HG02870 (cell line): ENCODE data around the gene AMDHD1.
A peak's percentile ranks its signal among the peaks of the same experiment; 100 is the strongest.

ENCODE experiments used
- ATAC-seq: cut with Tn5 transposase; IDR thresholded peaks from one replicate; pipeline ENCODE4 v1.9.1; 2021; ENCODE audit warnings: mild to moderate bottlenecking, moderate library complexity; ENCODE audit not compliant: unreplicated experiment

The AMDHD1 gene, protein sequence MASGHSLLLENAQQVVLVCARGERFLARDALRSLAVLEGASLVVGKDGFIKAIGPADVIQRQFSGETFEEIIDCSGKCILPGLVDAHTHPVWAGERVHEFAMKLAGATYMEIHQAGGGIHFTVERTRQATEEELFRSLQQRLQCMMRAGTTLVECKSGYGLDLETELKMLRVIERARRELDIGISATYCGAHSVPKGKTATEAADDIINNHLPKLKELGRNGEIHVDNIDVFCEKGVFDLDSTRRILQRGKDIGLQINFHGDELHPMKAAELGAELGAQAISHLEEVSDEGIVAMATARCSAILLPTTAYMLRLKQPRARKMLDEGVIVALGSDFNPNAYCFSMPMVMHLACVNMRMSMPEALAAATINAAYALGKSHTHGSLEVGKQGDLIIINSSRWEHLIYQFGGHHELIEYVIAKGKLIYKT

DNA sequence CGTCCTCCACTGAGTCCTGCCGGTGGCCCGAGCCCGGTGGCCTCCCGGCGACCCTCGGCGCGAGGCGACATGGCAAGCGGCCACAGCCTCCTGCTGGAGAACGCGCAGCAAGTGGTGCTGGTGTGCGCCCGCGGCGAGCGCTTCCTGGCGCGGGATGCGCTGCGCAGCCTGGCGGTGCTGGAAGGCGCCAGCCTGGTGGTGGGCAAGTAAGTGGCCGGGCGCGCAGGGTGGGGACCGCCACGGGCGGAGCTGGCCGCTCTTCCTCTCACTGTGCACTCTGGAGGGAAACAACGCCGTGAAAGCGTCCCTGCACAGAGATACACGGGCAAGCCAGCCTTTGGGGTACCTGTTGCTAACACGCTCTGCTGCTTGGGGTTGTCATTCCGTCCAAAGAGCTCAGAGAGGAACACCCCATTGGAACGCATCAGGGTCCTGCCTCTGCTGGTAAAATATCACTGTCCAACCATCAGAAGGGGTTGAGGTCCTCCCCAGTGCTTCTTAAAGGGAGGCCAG lies at the start of gene AMDHD1:
Gene AMDHD1, plus strand, starts transcription at position 2 of the 513 bp plus-strand sequence. Its CDS starts 68 bp downstream, at position 70.
- ATAC-seq = peak; percentile 47

DNA sequence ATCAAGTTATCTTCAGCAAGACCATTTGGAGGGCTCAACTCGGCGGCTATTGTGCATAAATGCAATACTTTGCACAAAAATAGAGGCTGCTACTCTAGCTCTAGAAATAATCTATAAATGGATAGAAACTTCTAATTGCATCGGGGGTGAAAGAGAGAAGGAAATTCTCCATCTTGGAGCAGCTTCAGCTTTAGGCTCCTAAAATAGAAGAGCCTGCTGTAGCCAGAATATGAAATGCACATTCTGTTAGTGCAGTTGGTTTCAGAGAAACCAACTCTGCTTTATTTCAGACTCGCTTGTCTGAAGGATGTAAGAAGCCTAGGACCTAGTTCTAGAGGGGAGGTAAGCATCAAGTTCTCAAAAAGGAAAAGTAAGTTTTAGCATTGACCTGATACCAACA lies 46.3 kb upstream of the AMDHD1 start:
- ATAC-seq = no peak

DNA sequence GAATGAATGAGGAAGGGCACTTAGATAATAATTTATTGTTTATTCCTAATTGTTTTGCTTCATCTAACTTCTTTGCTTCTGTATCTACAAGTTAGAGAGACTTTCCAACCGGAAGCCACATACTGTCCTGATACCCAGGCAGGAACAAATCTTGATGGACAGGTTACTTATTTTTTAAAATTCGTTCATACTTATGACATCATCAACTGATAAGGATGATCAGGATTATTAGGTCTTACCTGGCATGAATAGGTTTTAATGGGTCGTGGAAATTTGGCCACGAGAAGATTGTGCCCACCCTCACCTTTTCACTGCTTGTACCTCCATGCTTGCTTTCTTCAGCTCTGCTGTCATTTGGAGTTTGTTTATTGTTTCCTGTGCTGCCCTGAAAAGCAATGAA lies 45.0 kb upstream of the AMDHD1 start:
- ATAC-seq = no peak

DNA sequence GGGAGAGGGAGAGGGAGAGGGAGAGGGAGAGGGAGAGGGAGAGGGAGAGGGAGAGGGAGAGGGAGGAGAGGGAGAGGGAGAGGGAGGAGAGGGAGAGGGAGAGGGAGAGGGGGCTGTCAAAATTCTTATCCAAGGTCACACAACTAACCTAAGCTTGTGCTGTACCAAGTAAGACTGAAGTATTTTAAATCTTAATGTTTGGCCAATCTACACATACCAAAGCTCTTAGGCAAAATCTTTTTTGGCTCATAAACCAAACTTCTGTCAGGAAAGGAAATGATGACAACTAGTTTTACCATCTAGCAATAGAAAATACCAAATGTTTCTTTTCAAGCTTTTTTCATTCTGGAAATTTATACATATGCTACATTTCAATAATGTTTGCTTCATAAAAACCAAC lies 34.6 kb upstream of the AMDHD1 start:
- ATAC-seq = no peak

DNA sequence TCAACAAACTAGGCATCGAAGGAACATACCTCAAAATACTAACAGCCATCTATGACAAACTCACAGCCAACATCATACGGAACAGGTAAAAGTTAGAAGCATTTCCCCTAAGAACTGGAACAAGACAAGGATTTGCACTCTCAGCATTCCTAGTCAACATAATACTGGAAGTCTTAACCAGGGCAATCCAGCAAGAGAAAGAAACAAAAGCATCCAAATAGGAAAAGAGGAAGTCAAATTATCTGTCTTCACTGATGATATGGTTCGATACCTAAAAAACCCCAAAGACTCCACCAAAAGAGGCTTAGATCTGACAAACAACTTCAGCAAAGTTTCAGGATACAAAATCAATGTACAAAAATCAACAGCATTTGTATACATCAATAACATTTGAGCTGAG lies 33.3 kb upstream of the AMDHD1 start:
- ATAC-seq = no peak

DNA sequence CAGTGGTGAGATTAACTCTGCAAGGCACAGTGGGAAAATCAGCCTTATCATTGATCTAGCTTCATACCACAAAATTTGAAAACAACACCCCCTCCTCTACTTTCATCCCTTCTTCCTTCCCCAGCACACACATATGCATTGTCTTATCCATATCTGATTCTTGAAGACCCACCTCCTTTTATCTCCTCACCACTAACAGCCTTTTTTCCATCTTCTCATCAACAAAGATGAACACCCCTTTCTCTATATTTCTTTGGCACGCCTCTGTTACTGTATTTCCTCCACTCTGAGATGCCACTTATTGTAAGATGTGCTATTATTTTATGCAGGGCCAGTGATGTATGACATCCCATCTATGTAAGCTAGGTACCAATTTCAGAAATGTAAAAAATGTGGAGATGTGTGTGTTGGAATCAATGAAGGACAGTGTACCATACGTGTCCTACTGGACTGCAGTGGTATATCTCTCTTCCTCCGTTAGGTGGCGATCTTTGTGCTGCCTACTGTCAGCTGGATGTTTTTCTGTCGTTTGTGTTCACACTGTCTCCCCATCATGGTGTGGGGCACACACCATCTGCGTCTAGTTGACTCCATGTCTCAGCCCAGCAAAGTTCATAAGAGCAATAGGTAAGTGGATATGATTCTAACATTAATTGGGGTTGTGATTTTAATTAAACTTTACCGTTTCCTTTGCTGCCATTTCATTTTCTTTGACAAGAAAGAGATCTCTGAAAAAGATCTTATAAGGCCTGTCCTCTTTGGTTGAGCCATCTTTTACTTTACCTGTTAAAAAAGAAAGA lies 24.7 kb upstream of the AMDHD1 start:
- ATAC-seq = peak; percentile 79

DNA sequence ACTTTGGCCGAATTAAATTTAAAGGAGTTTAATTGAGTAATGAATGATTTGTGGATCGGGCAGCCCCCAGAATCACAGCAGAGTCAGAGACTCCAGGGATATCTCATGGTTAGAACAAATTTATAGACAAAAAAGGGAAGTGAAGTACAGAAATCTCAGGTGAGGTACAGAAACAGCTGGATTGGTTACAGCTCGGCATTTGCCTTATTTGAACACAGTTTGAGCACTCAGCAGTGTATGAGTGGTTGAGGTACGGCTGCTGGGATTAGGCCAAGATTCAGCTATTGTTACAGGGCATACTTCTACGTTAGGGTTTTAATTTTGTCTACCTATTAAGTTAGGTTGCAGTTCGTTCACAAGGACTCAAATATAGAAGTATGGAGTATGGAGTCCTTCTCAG lies 24.0 kb upstream of the AMDHD1 start:
- ATAC-seq = no peak

DNA sequence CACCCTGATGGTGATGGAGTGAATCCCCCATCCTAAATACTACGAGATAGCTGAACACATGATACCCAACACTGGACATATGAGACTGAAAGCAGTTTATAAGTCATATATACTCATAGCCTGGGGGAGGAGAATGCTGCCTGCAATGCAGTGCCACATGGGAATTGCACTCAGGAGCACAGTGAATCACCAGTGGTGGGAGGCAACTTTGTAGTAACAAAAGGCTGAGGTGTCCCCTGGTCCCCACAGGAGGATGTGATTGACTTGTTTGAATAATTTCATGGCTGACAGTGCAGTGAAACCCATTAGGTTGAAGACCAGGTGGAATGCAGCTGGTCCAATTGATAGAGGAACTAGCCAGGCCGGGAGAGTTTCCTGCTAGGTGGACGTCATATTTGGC lies 20.9 kb upstream of the AMDHD1 start:
- ATAC-seq = no peak

DNA sequence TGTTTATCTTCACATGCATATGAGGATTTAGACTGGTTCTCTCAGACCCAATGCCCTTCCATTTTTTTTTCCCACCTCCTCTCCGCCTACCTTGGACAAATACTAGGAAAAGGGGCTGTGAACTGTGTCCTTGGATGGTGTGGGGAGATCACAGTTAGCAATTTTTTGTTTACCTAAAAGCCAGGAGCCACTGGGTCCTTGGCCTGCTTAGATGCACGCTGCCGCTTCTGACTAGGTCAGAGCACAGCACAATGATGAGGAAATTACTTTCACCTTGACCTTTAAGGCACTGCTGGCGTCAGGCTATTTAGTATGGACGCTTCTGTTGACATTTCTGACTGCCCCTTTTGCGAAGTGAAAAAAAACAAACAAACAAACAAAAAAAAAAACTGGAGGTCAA lies 2.6 kb upstream of the AMDHD1 start:
- no peak for ATAC-seq

DNA sequence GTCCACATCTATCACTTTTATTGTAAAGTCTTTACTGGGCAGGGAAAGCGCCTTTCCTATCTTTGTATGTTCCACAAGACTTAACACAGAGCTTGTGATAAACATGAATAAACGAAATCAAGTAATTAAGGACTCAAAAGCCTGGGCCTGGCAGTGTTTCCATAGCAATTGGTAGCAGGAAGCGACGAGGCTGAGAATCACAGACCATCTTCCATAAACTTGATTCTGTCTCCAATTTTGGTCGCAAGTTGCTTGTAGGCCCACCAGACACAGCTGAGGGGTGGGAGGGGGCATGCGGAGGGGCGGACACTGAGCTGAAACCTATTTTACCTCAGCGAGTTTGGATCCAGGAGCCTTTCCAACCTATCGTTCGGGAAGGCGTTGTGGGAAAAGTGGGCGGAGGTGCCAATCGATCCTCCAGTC lies 1.0 kb upstream of the AMDHD1 start:
- ATAC-seq = no peak

DNA sequence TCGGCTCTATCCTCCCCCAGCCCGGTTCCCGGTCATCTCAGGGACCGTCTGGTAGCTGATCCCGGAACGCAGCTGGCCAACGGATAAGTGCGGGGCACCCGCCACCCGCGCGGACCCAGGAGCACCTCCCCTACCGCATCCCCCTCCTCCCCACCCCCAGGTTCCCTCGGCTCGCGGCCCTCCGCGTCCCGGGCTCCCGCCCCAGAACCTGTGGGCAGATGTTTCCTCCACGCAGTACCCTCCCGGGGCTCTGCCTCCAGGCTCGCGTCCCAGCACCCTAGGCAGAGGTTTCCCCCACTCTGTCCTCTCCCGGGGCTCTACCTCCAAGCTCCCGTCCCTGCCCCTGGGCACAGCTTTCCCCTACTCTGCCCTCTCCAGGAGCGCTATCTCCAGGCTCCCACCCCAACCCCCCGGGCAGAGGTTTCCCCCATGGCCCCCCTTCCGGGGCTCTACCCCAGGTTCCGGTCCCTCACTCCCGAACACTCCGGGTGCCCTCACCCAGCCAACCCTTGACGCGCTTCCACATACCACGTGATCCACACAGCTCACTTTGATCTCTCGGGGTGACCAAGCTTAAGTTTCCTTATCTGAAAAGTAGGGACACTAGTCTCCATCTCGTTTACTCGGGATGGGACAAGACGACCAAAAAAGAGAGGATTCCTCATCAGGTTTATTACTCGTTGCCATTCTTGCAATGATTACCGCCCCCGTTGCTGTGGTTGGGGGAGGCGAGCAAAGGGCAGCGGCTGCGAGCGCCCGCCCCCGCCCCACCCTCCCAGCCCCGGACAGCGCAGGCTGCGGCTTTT lies 404 bp upstream of the AMDHD1 start, which contains the start of gene CCDC38:
Gene CCDC38, minus strand, starts transcription at position 91 of the 806 bp plus-strand sequence. CDS start 6,105 bp downstream, outside the sequence.
- ATAC-seq = peak; percentile 98

DNA sequence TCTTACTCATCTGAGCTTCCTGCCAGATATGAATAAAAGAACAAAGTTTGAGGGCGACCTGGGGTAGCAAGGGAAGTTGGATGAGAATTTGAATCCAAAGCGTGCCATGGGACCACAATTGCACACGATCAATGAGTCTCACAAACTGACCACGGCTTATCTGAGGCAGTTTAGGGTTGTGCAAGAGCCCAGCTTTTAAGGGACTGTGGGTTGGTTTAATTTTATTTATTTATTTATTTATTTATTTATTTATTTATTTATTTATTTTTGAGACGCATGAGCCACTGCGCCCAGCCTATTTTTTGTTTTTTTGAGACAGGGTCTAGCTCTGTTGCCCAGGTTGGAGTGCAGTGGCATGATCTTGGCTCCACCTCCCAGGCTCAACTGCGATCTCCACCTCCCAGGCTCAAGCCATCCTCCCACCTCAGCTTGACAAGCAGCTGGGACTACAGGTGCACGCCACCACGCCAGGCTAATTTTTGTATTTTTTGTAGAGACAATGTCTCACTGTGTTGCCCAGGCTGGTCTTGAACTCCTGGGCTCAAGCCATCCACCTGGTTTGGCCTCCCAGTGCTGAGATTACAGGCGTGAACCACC lies 1.1 kb downstream of the AMDHD1 start:
- no peak for ATAC-seq

DNA sequence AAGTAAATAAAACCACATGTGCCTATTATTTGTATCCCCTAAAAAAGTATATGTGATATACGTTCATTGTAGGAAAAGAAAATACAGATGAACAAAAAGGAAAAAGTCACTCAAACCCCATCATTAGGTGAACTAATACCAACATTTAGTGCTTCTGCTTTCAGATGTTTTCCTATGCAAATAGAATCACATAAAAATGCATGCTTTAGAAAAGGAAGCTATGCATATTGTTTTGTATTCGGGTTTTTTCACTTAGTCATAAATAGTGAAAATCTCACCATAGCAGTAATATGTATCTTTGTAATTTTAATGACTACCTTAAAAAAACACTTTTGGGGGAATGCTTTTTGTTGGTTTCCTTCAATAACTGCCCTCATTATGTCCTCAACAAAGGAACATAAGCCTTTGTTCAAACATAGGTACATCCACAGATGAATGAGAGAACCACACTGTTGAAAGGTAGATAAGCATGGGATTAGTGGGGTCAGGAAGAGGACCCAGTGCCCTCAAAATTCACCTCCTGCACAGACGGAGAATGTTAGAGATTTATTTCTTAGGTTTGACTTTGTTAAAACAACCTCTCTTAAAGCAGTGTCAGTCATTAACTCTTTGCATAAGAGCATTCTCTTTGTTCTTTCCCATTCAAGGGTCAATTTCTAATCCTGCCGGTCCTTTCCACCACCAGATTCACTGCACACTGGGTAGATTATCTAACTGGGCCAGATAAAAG lies 6.5 kb downstream of the AMDHD1 start:
- no peak for ATAC-seq

DNA sequence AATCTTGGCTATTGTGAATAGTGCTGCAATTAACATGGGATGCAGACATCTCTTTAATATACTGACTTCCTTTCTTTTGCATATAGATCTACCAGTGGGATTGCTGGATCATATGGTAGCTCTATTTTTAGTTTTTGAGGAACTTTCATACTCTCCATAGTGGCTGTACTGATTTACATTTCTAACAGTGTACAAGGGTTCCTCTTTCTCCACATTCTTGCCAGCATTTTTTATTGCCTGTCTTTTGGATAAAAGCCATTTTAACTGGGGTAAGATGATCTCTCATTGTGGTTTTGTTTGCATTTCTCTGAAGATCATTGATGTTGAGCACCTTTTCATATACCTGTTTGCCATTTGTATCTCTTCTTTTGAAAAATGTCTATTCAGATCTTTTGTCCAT lies 8.4 kb downstream of the AMDHD1 start:
- no peak for ATAC-seq

DNA sequence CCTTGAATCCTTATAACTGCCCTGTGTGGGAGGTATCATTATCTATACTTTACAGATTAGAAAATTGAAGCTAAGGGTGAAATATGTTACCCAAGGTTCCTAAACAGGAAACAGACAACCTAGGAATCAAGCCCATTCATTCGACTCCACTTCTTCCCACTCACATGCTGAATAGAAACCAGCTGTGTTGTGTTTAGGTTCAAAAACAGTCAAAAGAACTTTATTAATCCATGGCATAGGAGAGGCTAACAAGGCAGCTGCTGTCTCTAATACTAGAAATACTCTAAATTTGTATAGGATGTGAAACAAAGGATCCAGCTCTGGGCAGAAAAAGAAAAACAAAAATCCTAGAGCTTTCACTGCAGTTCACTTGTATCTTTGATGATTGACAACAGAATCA lies 9.9 kb downstream of the AMDHD1 start:
- ATAC-seq = no peak

DNA sequence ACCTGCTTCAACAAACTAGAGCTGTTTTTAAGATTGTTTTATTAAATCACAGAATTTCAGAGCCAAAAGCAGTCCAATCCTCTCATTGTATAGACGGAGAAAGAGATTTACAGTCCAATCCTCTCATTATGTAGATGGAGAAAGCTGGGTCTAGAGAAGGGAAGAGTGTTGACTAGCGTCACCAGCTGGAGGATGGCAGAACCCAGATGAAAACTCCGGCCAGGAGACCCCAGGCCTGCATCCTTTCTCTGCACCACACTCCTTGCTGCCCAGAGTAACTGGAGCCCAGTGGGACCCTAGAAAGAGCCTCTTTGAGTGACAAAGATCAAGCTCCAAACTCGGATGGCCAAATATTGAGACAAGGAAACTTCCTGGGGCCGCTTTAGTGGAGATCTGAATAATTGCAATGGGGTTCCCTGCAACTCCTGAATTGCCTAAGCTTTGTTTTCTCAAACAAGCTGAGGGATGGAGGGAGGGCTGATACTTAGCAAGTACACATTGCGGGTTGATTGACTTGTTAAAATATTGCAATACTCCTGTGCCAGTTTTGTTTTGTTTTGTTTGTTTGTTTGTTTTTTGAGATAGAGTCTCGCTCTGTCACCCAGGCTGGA lies 12.5 kb downstream of the AMDHD1 start:
- ATAC-seq = no peak

DNA sequence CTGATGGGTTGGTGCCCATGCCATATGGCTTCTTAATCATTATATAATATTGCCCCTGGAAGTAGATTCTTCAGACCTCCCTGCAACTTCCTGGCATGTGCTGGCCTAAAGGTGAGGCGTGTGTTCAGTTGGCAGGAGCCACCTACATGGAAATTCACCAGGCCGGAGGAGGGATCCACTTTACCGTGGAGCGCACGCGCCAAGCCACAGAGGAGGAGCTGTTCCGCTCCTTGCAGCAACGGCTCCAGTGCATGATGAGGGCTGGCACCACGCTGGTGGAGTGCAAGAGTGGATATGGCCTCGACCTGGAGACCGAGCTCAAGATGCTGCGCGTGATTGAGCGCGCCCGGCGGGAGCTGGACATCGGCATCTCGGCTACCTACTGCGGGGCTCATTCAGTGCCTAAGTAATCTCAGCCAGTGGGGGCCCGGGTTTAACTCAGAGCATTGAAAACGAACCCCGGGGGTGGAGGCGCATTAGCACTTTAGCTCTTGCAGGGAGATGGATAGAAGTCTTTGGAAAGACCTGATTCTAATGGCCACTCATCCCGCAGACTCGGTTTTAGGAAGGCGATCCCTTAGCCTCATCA lies 13.5 kb downstream of the AMDHD1 start:
- ATAC-seq = no peak

DNA sequence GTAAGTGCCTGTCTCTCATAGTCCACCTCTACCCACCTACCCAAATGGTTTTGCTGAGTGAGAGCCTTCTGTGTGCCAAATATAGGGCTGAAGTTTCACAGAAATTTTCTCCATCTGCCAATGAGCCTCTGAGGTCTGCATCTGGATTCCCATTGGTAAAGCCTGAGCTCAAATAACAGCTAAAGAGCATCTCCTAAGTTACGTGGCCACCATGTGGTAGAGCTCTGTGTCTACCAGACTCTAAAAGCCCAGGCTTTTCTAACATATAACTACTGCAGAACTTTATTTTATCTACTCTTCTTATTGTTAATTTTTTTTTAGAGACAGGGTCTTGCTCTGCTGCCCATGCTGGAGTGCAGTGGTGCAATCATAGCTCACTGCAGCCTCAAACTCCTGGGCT lies 16.0 kb downstream of the AMDHD1 start:
- no peak for ATAC-seq

DNA sequence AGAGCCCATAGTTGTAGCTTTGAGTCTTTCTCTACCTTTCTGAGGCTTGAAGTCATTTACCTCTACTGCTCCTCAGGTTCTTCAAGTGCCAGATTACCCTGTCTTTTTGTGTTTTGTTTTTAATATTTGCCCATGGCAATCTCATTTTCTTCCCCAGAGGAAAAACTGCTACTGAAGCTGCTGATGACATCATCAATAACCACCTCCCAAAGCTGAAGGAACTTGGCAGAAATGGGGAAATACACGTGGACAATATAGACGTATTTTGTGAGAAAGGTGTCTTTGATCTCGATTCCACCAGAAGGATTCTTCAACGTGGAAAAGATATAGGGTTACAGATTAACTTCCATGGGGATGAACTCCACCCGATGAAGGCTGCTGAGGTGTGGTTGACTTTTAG lies 17.1 kb downstream of the AMDHD1 start:
- ATAC-seq = no peak
